Fibroblast of peridontal ligament (primary cell): Measurements from ENCODE around the gene HILPDA.
"Not testable (repeated sequence)": the region's sequence is repeated elsewhere in the genome, so short reads cannot be mapped to it uniquely, and the experiment has no call there.

Experiments used
- DNase-seq: peaks from one replicate; pipeline ENCODE4 v3.0.0-alpha.2; 2010; ENCODE audit errors: extremely low read depth

HILPDA gene

DNA sequence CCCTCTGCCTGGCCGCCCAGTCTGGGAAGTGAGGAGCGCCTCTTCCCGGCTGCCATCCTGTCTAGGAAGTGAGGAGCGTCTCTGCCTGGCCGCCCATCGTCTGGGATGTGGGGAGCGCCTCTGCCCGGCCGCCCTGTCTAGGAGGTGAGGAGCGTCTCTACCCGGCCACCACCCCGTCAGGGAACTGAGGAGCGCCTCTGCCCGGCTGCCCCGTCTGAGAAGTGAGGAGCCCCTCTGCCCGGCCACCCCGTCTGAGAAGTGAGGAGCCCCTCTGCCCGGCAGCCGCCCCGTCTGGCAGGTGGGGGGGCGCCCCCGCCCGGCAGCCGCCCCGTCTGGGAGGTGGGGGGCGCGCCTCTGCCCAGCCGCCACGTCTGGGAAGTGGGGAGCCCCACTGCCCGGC, 7.7 kb downstream of the HILPDA start:
- not testable (repeated sequence) for DNase-seq

DNA sequence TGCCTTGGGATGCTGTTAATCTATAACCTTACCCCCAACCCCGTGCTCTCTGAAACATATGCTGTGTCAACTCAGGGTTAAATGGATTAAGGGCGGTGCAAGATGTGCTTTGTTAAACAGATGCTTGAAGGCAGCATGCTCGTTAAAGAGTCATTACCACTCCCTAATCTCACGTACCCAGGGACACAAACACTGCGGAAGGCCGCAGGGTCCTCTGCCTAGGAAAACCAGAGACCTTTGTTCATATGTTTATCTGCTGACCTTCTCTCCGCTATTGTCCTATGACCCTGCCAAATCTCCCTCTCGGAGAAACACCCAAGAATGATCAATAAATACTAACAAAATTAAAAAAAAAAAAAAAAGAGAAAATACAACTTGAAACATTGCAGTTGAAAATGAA, 8.3 kb downstream of the HILPDA start:
- not testable (repeated sequence) for DNase-seq

DNA sequence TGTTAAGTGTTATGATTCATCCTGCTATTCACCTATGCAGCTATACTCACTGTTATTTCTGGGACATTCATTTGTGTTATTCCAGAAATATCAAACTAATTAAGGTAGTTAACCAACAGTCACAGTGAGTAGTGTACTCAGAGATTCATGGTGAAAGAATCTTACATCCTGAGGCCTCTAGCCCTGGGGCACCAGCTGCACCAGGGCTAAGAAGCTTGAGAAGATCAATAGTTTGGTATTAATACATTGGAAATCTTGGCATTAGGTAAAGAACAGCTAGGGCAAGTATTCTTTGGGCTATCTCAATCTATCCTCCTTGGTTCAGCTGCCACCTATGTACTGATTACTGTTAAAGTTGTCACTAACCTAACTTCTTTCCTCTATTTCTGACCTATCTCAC, 11.2 kb downstream of the HILPDA start:
- DNase-seq, result not testable (repeated sequence)

DNA sequence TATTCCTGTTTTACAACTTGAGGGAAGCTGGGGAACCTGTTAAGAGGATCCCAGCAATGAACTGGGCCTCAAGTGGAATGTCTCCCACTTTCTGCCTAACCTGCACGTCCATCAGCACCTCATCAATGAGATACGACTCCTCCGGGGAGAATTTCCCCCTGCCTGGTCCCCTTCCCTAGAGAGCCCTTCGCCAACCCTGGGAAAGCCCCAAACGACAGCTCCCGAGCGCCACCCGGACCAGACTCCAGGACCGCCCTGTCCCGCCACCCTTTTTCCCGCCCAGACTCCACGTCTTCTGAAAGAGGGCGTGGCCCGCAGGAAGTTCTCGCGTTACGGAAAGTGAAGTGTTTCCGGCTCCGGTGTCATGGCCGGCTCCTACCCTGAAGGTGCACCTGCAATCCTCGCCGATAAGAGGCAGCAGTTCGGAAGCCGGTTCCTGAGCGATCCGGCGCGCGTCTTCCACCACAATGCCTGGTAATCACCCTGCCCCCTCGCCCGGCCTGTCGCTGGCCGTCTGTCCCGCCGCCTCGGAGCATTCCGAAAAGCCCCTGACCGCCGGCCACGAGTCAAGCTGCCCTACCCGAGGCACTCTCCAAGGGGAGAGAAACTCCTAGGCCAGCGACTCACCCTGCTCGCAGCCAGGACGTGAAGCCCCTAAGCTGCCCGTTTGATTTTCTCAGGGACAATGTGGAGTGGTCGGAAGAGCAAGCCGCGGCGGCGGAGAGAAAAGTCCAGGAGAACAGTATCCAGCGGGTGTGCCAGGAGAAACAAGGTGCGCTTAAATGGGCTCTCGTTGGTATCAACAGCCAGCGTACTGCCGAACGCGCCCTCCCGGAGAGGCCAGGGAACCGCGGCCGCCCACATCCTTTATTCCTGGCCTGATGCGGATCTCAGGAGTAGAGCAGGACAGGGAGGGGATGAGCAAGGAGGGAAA, 21.0 kb downstream of the HILPDA start, which contains the start of gene METTL2B:
TSS of gene METTL2B (plus strand) at position 347 of the 934 bp plus-strand sequence. CDS start at position 365, 18 bp downstream.
- peak; percentile 86 for DNase-seq

DNA sequence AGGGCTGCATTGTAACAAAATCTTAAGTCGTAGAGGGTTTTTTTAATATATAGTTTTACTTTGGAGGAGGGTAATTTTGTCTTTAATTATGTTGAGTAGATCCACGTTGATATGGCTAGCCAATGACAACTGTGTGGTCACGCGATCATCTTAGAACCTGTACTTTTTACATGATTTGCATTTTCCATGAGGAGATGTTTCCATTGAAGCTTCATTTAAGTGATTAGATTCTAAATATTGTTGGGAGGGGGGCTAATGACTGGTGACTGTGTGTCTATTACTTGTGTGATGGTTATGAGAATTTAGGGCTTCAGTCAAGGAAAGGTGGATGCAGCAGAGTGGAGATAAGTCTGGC, 21.6 kb downstream of the HILPDA start:
- not testable (repeated sequence) for DNase-seq

DNA sequence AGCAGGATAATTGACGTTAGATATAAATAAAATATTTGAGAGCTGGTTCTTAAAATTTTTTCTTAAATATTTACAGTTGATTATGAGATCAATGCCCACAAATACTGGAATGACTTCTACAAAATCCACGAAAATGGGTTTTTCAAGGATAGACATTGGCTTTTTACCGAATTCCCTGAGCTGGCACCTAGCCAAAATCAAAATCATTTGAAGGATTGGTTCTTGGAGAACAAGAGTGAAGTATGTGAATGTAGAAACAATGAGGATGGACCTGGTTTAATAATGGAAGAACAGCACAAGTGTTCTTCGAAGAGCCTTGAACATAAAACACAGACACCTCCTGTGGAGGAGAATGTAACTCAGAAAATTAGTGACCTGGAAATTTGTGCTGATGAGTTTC, 23.4 kb downstream of the HILPDA start:
- not testable (repeated sequence) for DNase-seq

DNA sequence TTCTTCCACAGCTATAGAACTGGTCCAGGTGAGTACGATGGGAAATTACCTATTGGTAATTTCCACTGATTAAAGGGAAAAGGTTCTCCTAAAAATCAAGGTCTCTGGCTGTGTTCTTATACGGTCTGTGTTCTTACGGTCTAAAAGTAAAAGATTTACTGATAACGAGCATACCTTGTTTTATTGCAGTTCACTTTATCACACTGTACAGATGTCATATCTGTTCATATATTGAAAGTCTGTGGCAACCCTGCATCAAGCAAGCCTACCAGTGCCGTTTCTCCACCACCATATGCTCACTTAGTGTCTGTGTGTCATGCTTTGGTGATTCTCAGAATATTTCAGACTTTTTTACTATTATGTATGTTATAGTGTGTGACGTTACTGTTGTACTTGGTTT, 32.5 kb downstream of the HILPDA start:
- not testable (repeated sequence) for DNase-seq

DNA sequence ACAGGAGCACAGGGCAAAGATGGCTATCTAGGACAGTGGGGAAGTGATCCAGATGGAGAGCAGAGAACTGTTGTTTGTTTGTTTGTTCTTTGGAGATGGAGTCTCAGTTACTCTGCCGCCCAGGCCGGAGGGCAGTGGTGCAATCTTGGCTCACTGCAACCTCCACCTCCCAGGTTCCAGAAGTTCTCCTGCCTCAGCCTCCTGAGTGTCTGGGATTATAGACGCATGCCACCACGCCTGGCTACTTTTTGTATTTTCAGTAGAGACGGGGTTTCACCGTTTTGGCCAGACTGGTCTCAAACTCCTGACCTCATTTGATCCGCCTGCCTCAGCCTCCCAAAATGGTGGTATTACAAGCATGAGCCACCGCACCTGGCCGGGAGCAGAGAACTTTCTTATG, 41.7 kb downstream of the HILPDA start:
- DNase-seq, result no peak

DNA sequence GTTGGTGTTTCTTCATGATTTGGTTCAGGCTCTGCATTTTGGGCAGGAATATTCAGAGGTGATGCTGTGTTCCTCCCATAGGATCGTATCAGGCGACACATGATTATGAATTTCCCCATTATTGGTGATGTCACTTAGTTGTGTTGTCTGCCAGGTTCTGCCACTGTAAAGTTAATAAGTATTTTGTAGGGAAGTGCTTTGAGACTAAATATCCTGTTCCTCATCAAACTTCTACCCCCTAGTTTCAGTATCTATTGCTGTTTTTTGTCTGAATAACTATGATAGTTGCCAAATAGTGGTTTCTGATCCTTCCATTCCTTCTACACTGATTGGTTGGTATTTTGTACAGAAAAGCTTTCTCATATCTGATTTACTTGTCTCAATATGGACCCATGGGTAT, 49.7 kb downstream of the HILPDA start:
- DNase-seq, result not testable (repeated sequence)

DNA sequence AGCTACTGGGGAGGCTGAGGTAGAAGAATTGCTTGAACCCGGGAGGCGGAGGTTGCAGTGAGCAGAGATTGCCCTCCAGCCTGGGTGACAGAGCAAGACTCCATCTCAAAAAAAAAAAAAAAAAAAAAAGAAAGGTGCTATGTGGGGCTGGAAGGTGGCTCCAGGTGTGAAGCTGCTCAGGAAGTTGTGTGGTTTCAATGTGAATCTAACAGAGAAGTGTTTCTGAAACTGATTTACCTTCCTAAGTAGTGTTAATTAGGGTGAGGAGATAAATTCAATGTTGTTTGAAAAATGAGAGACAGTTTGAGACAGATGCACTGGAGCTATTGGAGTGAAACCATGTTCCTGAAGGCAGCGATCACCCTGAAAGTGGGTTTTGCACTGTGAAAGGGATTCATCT, 51.1 kb downstream of the HILPDA start:
- not testable (repeated sequence) for DNase-seq

DNA sequence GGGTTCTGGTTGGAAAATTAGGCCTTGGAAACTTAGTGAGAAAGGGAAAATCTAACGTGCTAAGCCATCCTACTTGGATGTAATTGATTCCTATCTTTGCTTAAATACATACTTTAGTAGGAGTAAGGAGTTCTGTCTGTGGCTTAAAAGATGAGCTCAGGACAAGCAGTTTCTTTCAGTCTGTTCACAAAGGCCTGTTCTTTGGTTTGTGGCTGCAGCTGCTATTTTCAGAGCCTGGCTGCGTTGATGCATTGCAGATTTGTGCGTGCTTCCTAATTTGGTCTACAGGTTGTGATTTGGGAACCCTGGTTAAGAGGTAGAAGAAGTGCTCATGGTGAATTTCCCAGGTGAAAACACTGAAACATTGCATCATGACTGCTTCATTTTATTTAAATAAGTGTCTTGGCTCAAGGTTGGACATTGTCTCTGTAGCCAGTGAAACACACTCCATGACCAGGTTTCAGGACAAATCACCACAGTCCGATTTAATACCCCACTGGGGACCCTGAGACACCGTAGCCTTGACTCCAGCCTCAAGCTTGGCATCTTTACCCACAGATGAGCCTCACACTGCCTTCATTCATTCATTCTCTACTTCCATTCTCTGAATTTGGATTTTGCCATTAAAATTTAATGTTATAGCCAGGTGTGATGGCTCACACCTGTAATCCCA, 51.8 kb downstream of the HILPDA start:
- DNase-seq, result not testable (repeated sequence)
